ENCODE measurements around the gene ZBTB11. TPM values are rescaled to one million over a fixed set of nuclear protein-coding genes. Genes with fewer than 3 reads are reported as not detected.
"Not testable (repeated sequence)": the region's sequence is repeated elsewhere in the genome, so short reads cannot be mapped to it uniquely, and the experiment has no call there.

Gene ZBTB11
- polyA plus RNA-seq, 6 donors from 2014 or later = 6.8 to 14.1 (median 9.7) TPM

DNA sequence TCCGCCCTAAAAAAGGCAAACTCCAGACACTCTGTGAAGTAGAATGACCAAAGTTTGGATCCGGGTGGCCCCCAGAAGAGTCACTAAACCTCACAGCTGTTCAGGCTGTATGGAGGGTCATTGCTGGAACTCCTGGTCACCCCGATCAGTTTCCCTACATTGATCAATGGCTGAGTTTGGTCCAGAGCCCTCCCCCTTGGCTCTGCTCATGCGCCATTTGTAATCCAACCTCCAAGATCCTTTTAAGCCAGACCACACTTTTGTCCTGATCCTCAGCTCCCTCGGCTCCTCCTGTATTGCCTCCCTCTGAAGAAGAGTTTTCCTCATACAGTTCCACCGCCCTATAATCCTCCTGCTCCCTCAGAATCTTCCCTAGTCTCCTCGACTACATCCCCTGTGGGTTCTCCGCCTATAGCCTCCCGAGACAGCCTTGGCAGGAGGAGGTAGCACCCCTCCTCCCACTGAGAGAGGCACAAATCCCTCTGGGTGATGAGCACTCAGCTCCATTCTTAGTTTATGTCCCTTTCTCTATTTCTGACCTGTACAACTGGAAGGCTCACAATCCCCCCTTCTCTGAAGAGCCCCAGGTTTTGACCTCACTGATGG, 42.2 kb downstream of the ZBTB11 start:
- DNase-seq = no peak
- peak overlapping the region in 3 of 6 donors; percentile 39 to 85 (median 55) for H3K27ac Mint-ChIP-seq
- H3K36me3 Mint-ChIP-seq = no peaks in the 10 kb centered on the region
- H3K4me1 Mint-ChIP-seq = peaks cover 0 to 4% (median 0%) of the 10 kb centered on the region in 3 donors
- no peaks in the 10 kb centered on the region for H3K27me3 Mint-ChIP-seq
- ATAC-seq (ENCODE audit: low read depth in 2 of 2) = no peak
- H3K4me3 Mint-ChIP-seq = no peak overlapping the region
- H3K9me3 Mint-ChIP-seq = no peaks in the 10 kb centered on the region

DNA sequence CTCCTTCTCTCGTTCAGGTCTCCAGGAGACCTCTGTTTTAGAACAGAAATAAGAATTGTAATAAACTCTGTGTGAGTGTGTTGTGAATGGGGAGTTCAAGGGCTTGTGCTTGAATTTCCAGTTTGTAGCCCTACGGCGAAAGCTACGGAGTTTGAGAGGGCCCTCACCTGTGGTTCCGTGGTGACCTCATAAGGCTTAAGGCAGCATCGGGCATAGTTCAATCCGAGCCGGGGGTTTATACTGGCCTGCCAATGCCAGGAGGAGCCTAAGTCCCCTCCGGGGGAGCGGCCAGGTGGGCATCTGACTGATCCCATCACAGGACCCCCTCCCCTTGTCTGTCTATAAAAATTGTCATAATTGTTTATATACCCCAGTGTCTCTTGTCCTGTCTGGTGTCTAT, 43.7 kb downstream of the ZBTB11 start:
- H3K4me1 Mint-ChIP-seq = peaks cover 0 to 4% (median 0%) of the 10 kb centered on the region in 3 donors
- no peak for ATAC-seq (ENCODE audit: low read depth in 2 of 2)

DNA sequence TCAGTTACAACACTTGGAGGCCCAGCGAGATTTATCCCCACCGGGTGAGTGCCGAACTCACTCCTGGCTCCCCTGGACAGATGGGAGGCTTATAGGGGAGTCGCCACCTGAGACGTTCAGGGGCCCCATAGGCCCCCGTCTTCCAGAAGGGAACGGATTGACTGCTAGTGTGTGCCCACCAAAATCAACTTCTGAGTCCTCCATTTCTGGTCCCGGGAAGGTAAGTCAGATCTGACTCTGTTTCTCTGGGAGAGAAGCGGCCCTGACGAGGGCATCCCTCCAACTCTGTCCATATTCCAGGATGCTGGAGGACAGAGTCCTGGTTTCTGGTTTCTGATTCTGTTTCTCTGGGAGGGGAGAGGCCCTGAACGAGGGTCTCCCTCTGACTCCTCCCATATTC, 44.3 kb downstream of the ZBTB11 start:
- Mint-ChIP-seq H3K27ac (peak overlapping the region in 1 of 6 donors; percentile 22), H3K4me1 (peaks cover 0 to 4% (median 0%) of the 10 kb centered on the region in 3 donors), H3K36me3 (no peaks in the 10 kb centered on the region), H3K4me3 (no peak overlapping the region), H3K27me3 (no peaks in the 10 kb centered on the region), H3K9me3 (no peaks in the 10 kb centered on the region)
- DNase-seq = no peak
- no peak for ATAC-seq (ENCODE audit: low read depth in 2 of 2)

More for the DNA sequence above, 43.7 kb downstream of the ZBTB11 start:
- DNase-seq = no peak
- H3K36me3 Mint-ChIP-seq = no peaks in the 10 kb centered on the region
- peak overlapping the region in 1 of 6 donors; percentile 63 for H3K27ac Mint-ChIP-seq
- H3K27me3 Mint-ChIP-seq = no peaks in the 10 kb centered on the region
- H3K4me3 Mint-ChIP-seq = no peak overlapping the region
- no peaks in the 10 kb centered on the region for H3K9me3 Mint-ChIP-seq

DNA sequence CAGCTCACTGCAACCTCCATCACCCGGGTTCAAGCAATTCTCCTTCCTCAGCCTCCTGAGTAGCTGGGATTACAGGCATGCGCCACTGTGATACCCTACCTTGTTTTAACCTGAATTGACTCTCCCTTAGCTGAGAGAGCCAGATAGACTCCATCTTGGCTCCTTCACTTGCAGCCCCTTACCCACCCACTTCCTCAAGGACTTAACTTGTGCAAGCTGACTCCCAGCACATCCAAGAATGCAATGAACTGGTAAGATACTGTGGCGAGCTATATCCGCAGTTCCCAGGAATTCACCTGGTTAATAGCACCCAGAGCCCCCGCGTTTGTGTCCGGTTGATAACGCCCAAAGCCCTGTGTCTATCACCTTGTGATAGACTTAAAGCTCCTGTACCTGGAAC, 45.0 kb downstream of the ZBTB11 start:
- not testable (repeated sequence) for ATAC-seq (ENCODE audit: low read depth in 2 of 2); DNase-seq; H3K4me3 Mint-ChIP-seq; H3K4me1 Mint-ChIP-seq; H3K36me3 Mint-ChIP-seq; H3K27me3 Mint-ChIP-seq; H3K9me3 Mint-ChIP-seq
- H3K27ac Mint-ChIP-seq = peak overlapping the region in 2 of 6 donors; percentile 22

DNA sequence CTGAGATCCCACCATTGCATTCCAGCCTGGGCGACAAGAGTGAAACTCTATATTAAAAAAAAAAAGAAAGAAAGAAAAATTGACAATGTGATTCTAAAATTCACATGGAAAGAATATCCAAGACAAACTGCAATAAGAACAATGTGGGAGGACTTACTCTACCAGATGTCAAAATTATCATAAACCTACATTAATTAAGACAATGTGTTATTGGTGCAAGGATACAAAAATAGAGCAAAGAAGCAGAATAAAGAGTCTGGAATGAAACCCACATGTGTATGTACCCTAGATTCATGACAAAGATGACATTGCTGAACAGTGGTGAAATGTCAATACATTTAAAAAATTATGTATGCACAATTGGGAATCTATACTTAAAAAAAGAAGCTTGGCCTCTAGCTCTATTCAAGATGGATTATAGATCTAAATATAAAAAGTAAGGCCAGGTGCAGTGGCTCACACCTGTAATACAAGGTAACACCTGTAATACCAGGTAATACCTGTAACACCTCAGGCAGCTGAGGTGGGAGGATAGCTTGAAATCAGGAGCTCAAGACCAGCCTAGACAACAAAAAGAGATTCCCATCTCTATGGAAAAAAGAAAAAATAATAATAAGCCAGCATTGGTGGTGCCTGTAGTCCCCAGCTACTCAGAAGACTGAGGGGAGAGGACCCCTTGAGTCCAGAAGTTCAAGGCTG, 45.7 kb downstream of the ZBTB11 start:
- H3K4me1 Mint-ChIP-seq = peaks cover 0 to 2% (median 0%) of the 10 kb centered on the region in 3 donors
- H3K27ac Mint-ChIP-seq = no peak overlapping the region
- ATAC-seq (ENCODE audit: low read depth in 2 of 2) (no peak), DNase-seq (no peak)
- H3K27me3 Mint-ChIP-seq = no peaks in the 10 kb centered on the region
- no peak overlapping the region for H3K4me3 Mint-ChIP-seq
- no peaks in the 10 kb centered on the region for H3K9me3 Mint-ChIP-seq
- H3K36me3 Mint-ChIP-seq = no peaks in the 10 kb centered on the region

DNA sequence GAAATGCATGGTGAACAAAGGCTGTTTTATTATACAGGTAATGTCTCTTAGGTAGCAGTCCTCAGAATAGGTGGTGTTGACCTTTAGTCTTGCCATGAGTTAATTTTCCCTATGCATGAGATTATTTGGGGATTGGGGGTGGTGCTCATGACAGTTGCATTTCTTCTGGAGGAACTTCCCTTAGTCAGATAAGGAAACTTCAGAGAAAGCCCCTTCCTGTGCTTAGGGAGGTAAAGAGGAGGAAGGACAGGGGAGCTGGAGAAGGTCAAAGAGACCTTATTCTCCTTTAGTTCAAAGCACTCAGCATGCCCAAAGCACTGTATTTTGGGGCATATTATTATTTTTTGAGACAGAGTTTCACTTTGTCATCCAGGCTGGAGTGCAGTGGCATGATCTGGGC, 47.7 kb downstream of the ZBTB11 start:
- DNase-seq (no peak), ATAC-seq (ENCODE audit: low read depth in 2 of 2) (no peak)
- Mint-ChIP-seq H3K9me3 (peaks cover 0 to 6% (median 2%) of the 10 kb centered on the region in 7 donors), H3K27ac (no peak overlapping the region), H3K36me3 (peaks cover 0 to 8% of the 10 kb centered on the region in 2 donors), H3K4me1 (no peaks in the 10 kb centered on the region), H3K27me3 (no peaks in the 10 kb centered on the region), H3K4me3 (peak overlapping the region in 1 of 8 donors; percentile 19)

DNA sequence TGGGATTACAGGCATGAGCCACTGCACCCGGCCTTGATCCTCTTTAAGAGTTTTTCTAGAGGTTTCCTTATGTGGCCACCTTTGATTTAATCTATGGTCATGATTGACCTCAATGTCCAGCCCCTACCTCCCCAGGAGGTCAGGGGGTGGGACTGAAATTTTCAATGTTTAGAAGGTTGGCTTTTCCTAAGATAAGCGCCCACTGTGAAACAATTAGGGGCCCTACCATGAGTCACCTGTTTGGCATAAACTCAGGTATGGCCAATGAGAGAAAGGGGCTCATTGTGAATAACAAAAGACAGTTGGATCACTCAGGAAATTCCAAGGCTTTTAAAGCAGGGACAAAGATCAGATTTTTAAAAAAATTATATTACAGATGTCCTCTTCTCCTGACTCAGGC, 51.1 kb downstream of the ZBTB11 start:
- Mint-ChIP-seq H3K27me3 (no peaks in the 10 kb centered on the region), H3K4me3 (no peak overlapping the region), H3K27ac (no peak overlapping the region), H3K9me3 (peaks cover 0 to 6% (median 2%) of the 10 kb centered on the region in 7 donors), H3K4me1 (no peaks in the 10 kb centered on the region), H3K36me3 (peaks cover 0 to 8% of the 10 kb centered on the region in 2 donors)
- no peak for ATAC-seq (ENCODE audit: low read depth in 2 of 2)
- DNase-seq = no peak

DNA sequence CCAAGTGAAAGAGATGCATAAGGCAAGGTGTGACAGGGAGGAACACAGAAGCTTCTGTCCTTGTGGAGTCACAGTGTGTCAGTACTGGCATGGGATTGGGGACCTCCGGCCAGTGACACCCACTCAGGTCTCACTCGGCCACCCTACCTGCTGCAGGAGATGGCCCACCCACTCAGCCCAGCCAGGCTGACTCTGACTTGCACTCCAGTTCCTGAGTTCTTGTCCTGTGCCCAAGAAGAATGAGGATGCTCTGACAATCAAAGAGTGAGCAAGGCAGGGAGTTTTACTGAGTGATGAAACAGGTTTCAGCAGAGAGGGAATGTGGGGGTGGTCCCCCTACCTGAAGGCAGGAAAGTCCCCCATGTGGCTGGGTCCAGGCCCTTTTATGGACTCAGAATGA, 52.1 kb downstream of the ZBTB11 start:
- no peak for ATAC-seq (ENCODE audit: low read depth in 2 of 2)
- H3K27me3 Mint-ChIP-seq = no peaks in the 10 kb centered on the region
- peak overlapping the region in 1 of 6 donors; percentile 26 for H3K27ac Mint-ChIP-seq
- peaks cover 0 to 9% (median 4%) of the 10 kb centered on the region in 7 donors for H3K9me3 Mint-ChIP-seq
- peaks cover 0 to 8% of the 10 kb centered on the region in 2 donors for H3K36me3 Mint-ChIP-seq
- DNase-seq = no peak
- H3K4me1 Mint-ChIP-seq = no peaks in the 10 kb centered on the region
- peak overlapping the region in 1 of 8 donors; percentile 54 for H3K4me3 Mint-ChIP-seq

DNA sequence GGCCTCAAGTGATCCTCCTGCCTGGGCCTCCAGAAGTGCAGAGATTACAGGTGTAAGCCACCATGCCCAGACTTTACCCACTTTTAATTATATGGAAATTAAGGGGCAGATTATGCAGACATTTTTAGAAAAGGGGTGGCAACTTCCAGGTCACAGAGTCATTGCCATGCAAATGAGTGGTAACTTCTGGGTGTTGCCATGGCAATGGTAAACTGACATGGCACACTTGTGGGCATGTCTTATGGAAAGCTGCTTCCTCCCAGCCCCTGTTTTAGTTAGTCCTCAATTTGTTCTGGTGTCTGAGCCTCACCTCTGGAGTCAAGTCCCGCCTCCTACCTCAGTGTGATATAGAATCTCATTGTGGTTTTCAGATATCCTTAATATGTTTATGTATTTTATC, 53.3 kb downstream of the ZBTB11 start:
- Mint-ChIP-seq H3K27me3 (no peaks in the 10 kb centered on the region), H3K9me3 (peaks cover 2 to 16% (median 5%) of the 10 kb centered on the region in 7 donors), H3K27ac (no peak overlapping the region), H3K36me3 (peaks cover 0 to 8% of the 10 kb centered on the region in 2 donors), H3K4me1 (no peaks in the 10 kb centered on the region), H3K4me3 (no peak overlapping the region)
- ATAC-seq (ENCODE audit: low read depth in 2 of 2) = no peak
- DNase-seq = no peak

DNA sequence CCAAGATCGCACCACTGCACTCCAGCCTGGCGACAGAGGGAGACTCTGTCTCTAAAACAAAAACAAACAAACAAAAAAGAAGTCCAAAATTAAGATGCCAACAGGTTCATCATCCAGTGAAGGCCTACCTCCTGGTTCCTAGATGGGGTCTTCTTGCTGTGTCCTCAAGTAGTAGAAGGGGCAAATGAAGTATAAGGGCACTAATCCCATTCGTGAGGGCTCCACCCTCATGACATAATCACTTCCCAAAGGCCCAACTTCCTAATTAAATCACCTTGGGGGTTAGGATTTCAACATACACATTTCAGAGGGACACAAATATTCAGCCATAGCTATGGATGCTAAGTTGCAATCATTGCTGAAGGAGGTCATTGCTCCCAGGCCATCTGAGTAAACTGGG, 57.2 kb downstream of the ZBTB11 start:
- Mint-ChIP-seq H3K9me3 (peaks cover under 1 to 10% (median 4%) of the 10 kb centered on the region in 7 donors), H3K36me3 (peaks cover 0 to 2% of the 10 kb centered on the region in 2 donors), H3K4me3 (no peak overlapping the region), H3K27ac (no peak overlapping the region), H3K27me3 (no peaks in the 10 kb centered on the region), H3K4me1 (no peaks in the 10 kb centered on the region)
- ATAC-seq (ENCODE audit: low read depth in 2 of 2) (no peak), DNase-seq (no peak)

DNA sequence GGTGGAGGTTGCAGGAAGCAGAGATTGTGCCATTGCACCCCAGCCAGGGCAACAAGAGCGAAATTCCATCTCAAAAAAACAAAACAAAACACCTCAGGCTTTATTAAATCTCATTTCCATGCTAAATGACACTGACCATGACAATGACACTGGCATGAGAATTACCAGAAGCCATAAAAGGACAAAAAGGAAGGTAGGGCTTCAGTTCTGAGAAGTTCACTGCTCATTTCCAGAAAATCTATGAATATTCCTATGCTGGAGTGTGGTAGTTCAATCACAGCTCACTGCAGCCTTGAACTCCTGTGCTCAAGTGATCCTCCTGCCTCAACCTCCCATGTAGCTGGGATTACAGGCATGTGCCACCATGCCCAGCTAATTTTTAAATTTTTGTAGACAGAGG, 58.2 kb downstream of the ZBTB11 start:
- Mint-ChIP-seq H3K9me3 (peaks cover 0 to 10% (median 4%) of the 10 kb centered on the region in 7 donors), H3K27ac (no peak overlapping the region), H3K4me1 (peaks cover 0 to under 1% (median under 1%) of the 10 kb centered on the region in 3 donors), H3K27me3 (no peaks in the 10 kb centered on the region), H3K36me3 (no peaks in the 10 kb centered on the region), H3K4me3 (no peak overlapping the region)
- ATAC-seq (ENCODE audit: low read depth in 2 of 2) = no peak
- no peak for DNase-seq

DNA sequence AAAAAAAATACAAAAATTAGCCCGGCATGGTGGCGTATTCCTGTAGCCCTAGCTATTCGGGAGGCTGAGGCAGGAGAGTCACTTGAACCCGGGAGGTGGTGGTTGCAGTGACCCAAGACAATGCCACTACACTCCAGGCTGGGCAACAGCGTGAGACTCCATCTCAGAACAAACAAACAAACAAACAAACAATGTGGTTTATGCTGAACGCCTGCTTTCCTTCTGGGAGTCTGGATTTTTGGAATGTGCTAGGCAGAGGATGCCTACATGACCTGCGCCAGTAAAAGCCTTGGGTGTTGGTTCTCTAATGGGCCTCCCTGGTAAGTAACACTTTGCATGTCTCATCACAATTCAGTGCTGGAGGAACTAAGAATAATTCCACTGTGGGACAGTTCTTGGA, 59.5 kb downstream of the ZBTB11 start:
- H3K9me3 Mint-ChIP-seq = peaks cover 0 to 10% (median 4%) of the 10 kb centered on the region in 7 donors
- H3K36me3 Mint-ChIP-seq = no peaks in the 10 kb centered on the region
- DNase-seq = no peak
- H3K4me1 Mint-ChIP-seq = peaks cover 7 to 12% (median 8%) of the 10 kb centered on the region in 3 donors
- no peaks in the 10 kb centered on the region for H3K27me3 Mint-ChIP-seq
- H3K4me3 Mint-ChIP-seq = no peak overlapping the region
- H3K27ac Mint-ChIP-seq = no peak overlapping the region
- ATAC-seq (ENCODE audit: low read depth in 2 of 2) = no peak

DNA sequence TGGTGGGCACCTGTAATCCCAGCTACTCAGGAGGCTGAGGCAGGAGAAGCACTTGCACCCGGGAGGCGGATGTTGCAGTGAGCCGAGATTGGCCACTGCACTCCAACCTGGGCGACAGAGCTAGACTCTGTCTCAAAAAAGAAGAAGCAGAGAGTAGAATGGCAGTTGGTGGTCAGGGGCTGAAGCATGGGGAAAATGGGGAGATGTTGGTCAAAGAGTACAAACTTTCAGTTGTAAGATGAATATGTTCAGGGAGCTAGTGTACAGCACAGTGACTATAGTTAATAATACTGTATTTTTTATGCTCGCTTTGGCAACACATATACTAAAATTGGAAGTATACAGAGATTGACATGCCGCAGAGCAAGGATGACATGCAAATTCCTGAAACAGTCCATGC, 61.4 kb downstream of the ZBTB11 start:
- Mint-ChIP-seq H3K27me3 (no peaks in the 10 kb centered on the region), H3K9me3 (peaks cover 0 to 10% (median 4%) of the 10 kb centered on the region in 7 donors), H3K27ac (no peak overlapping the region), H3K36me3 (no peaks in the 10 kb centered on the region), H3K4me1 (peaks cover 7 to 12% (median 8%) of the 10 kb centered on the region in 3 donors), H3K4me3 (no peak overlapping the region)
- ATAC-seq (ENCODE audit: low read depth in 2 of 2) (no peak), DNase-seq (no peak)

DNA sequence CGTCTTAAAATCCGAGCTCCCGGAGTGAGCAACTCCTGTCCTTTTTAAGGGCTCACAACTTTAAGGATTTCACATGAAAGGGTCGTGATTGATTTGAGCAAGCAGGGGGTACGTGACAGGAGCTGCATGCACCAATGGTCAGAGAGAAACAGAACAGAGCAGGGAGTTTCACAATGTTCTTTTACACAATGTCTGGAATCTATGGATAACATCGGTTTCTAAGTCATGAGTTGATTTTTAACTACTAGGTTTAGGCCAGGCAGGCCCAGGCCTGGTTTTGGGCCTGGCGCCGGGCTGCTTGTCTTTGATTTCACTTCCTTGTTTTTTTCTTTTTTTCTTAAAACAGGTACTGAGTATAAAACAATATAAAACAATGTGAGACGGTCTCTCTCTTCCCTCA, 63.9 kb downstream of the ZBTB11 start:
- peak overlapping the region; percentile 44 to 96 (median 80) for H3K27ac Mint-ChIP-seq
- peak overlapping the region in 1 of 8 donors; percentile 53 for H3K4me3 Mint-ChIP-seq
- not testable (repeated sequence) for H3K9me3 Mint-ChIP-seq; H3K36me3 Mint-ChIP-seq; ATAC-seq (ENCODE audit: low read depth in 2 of 2); DNase-seq; H3K27me3 Mint-ChIP-seq
- H3K4me1 Mint-ChIP-seq = peaks cover 7 to 12% (median 8%) of the 10 kb centered on the region in 3 donors
